Smooth muscle cell (in vitro differentiated cells): ENCODE data around the gene CMSS1. TPM values are rescaled to one million over a fixed set of nuclear protein-coding genes. Genes with fewer than 3 reads are reported as not detected.

Experiments used
- DNase-seq: peaks from one replicate; lab custom pipeline; 2025; ENCODE audit not compliant: unreplicated experiment; lab: John Stamatoyannopoulos, UW
- H2AFZ ChIP-seq: fragments of 200-600 bp; sonication (generic); 2 replicates; pipeline ENCODE4 v1.6.0; 2016; ENCODE audit warnings: antibody characterized with exemption, low read depth, mild to moderate bottlenecking
- H3F3A ChIP-seq: fragments of 200-600 bp; sonication (generic); 2 replicates; pipeline ENCODE4 v1.6.0; 2017; ENCODE audit warnings: antibody characterized with exemption, low read depth
- H3K27ac ChIP-seq: fragments of 200-600 bp; sonication (generic); 2 replicates; pipeline ENCODE4 v1.5.1; 2016; ENCODE audit warnings: low read depth, mild to moderate bottlenecking
- H3K27me3 ChIP-seq: fragments of 200-600 bp; sonication (generic); 2 replicates; pipeline ENCODE4 v1.6.1; 2016; ENCODE audit warnings: low read depth, mild to moderate bottlenecking
- H3K36me3 ChIP-seq: fragments of 200-600 bp; sonication (generic); 2 replicates; pipeline ENCODE4 v1.5.1; 2016; ENCODE audit warnings: low read depth
- H3K4me1 ChIP-seq: fragments of 200-600 bp; sonication (generic); 2 replicates; pipeline ENCODE4 v1.5.1; 2016; ENCODE audit warnings: low read depth
- H3K4me2 ChIP-seq: fragments of 200-600 bp; sonication (generic); 2 replicates; pipeline ENCODE4 v1.6.0; 2016; ENCODE audit warnings: mild to moderate bottlenecking
- H3K4me3 ChIP-seq: fragments of 200-600 bp; sonication (generic); 2 replicates; pipeline ENCODE4 v1.5.1; 2016; ENCODE audit warnings: mild to moderate bottlenecking
- H3K79me2 ChIP-seq: fragments of 200-600 bp; sonication (generic); 2 replicates; pipeline ENCODE4 v1.6.0; 2016; ENCODE audit warnings: low read depth, mild to moderate bottlenecking
- H3K9ac ChIP-seq: fragments of 200-600 bp; sonication (generic); 2 replicates; pipeline ENCODE4 v1.6.0; 2016; ENCODE audit warnings: low read depth
- H3K9me3 ChIP-seq: fragments of 200-600 bp; sonication (generic); replicated peaks from 2 replicates; pipeline ENCODE4 v1.5.1; 2016; ENCODE audit warnings: low read depth
- H4K20me1 ChIP-seq: fragments of 200-600 bp; sonication (generic); 2 replicates; pipeline ENCODE4 v1.6.0; 2016; ENCODE audit warnings: low read depth
- CTCF ChIP-seq: fragments of 200-600 bp; sonication (generic); IDR thresholded peaks from 2 replicates; pipeline ENCODE4 v1.5.1; 2017; ENCODE audit warnings: borderline replicate concordance, mild to moderate bottlenecking, antibody characterized with exemption; ENCODE audit not compliant: insufficient read depth, poor library complexity, severe bottlenecking
- WGBS: methylation state at CpG from one replicate; pipeline ENCODE4 v1.1.7; 2016; ENCODE audit warnings: low lambda C conversion rate; 5-methylcytosine and 5-hydroxymethylcytosine counted together
- polyA plus RNA-seq: library from polyadenylated mRNA; unstranded; fragments of >200 nt; fragmentation: Nextera tagmentation; extraction: Ambion mirVana; gene quantifications from 2 replicates; pipeline ENCODE4 v1.2.1, GENCODE V29; 2016
- total RNA-seq: library from RNA; depleted of rRNA; stranded (reverse); fragments of >200 nt; gene quantifications from 2 replicates; pipeline ENCODE4 v1.2.3, GENCODE V29; 2014

The CMSS1 gene
- total and polyA plus RNA-seq, 2 experiments from 2014 or later = 19.2 to 24.1 TPM

- no peak overlapping the region for H3K4me2 ChIP-seq
- H2AFZ ChIP-seq = peak overlapping the region; percentile 23
- H4K20me1 ChIP-seq = no peaks in the 10 kb centered on the region
- no peak for DNase-seq
- no peaks in the 10 kb centered on the region for H3K79me2 ChIP-seq
- 55% methylated on average over 2 of the region's 2 CpGs for WGBS
- H3K4me3 ChIP-seq = no peak overlapping the region
- no peaks in the 10 kb centered on the region for H3K36me3 ChIP-seq
- no peaks in the 10 kb centered on the region for H3K9me3 ChIP-seq
- H3K4me1 ChIP-seq = no peaks in the 10 kb centered on the region
- H3K9ac ChIP-seq = no peak overlapping the region
- H3K27me3 ChIP-seq = no peaks in the 10 kb centered on the region
- no peak for TF ChIP-seq CTCF
- H3F3A ChIP-seq = no peaks in the 10 kb centered on the region
- peak overlapping the region; percentile 49 for H3K27ac ChIP-seq
These were observed 346.1 kb downstream of the CMSS1 start for GRCh38 chr3:100163787-100164186.

- 71% methylated on average over 3 of the region's 3 CpGs for WGBS
- H3K79me2 ChIP-seq = no peaks in the 10 kb centered on the region
- DNase-seq = no peak
- no peaks in the 10 kb centered on the region for H3F3A ChIP-seq
- H3K4me2 ChIP-seq = no peak overlapping the region
- H3K27ac ChIP-seq = peak overlapping the region; percentile 49
- H3K4me3 ChIP-seq = no peak overlapping the region
- H3K9me3 ChIP-seq = no peaks in the 10 kb centered on the region
- H2AFZ ChIP-seq = peak overlapping the region; percentile 23
- H3K36me3 ChIP-seq = no peaks in the 10 kb centered on the region
- TF ChIP-seq CTCF = no peak
- H3K4me1 ChIP-seq = no peaks in the 10 kb centered on the region
- H3K9ac ChIP-seq = no peak overlapping the region
- H3K27me3 ChIP-seq = no peaks in the 10 kb centered on the region
- H4K20me1 ChIP-seq = no peaks in the 10 kb centered on the region
These were observed 347.1 kb downstream of the CMSS1 start for GRCh38 chr3:100164743-100165142.

GRCh38 chr3:100165926-100166550 lies 348.4 kb downstream of the CMSS1 start:
- no peaks in the 10 kb centered on the region for H3K36me3 ChIP-seq
- H3F3A ChIP-seq = peaks cover 5% of the 10 kb centered on the region
- H3K79me2 ChIP-seq = no peaks in the 10 kb centered on the region
- no peaks in the 10 kb centered on the region for H3K9me3 ChIP-seq
- no peak for DNase-seq
- no peaks in the 10 kb centered on the region for H3K27me3 ChIP-seq
- no peaks in the 10 kb centered on the region for H3K4me1 ChIP-seq
- H3K4me3 ChIP-seq = no peak overlapping the region
- no peak overlapping the region for H2AFZ ChIP-seq
- H4K20me1 ChIP-seq = no peaks in the 10 kb centered on the region
- no peak overlapping the region for H3K4me2 ChIP-seq
- WGBS = 89% methylated on average over 2 of the region's 2 CpGs
- no peak overlapping the region for H3K9ac ChIP-seq
- no peak for TF ChIP-seq CTCF
- no peak overlapping the region for H3K27ac ChIP-seq

- Histone ChIP-seq H3K4me1 (peaks cover 6% of the 10 kb centered on the region), H3K9me3 (no peaks in the 10 kb centered on the region), H3K79me2 (no peaks in the 10 kb centered on the region), H4K20me1 (no peaks in the 10 kb centered on the region), H3K4me2 (no peak overlapping the region), H3K27ac (no peak overlapping the region), H3F3A (peaks cover 5% of the 10 kb centered on the region), H3K36me3 (no peaks in the 10 kb centered on the region), H3K9ac (no peak overlapping the region), H3K4me3 (no peak overlapping the region), H2AFZ (peak overlapping the region; percentile 71), H3K27me3 (no peaks in the 10 kb centered on the region)
- no peak for DNase-seq
- TF ChIP-seq CTCF = no peak
- 46% methylated on average over 4 of the region's 4 CpGs for WGBS
These were observed 351.7 kb downstream of the CMSS1 start for GRCh38 chr3:100169201-100169920.
